NCI-H524 treated with DMSO at 0.1 percent for 48 hours (cell line): ENCODE measurements around the gene CCDC24.

Experiments used
- DNase-seq: peaks from one replicate; lab custom pipeline; 2025; lab: John Stamatoyannopoulos, UW

The CCDC24 gene

DNA sequence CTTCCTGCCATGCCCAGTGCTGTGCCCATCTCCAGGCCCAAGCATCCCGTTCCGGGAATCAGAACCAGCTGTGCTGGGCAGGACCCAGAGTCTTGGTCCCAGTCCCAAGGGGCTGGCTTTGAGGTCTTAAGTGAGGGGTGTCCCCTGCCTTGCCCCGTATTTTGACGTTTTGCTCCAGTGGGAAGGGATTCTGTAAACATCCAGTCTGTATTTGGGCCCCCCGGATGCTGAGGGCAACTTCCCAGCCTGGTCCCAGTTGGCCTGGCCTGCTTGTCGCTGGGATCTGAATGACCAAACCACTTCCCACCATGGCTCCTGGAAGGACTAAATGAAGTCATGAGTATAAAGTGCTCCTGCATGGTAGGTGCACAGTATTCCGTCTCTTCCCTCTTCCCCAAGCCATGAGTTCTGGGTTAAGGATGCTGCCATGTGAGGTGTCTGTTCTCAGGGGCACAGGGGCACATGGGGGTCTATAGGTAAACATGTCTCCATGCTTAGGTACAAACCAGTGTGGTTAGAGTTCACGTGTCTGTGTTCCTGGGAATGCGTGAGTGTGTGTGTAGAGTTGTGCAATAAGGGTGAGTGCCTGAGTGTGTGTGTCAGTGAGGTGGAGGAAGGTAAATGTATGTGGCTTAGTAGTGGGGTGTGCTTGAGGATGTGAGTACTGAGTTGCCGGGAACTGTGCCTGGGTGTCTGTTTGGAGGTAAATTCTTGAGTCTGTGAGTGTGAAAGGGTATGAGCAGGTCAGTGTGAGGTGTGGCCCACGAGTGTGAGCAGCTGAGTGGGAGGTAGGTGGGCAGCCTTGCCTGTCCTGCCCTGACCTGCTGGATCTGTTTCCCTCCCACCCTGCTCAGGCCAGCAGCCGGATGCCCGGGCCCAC, 10.9 kb upstream of the CCDC24 start:
- no peak for DNase-seq

DNA sequence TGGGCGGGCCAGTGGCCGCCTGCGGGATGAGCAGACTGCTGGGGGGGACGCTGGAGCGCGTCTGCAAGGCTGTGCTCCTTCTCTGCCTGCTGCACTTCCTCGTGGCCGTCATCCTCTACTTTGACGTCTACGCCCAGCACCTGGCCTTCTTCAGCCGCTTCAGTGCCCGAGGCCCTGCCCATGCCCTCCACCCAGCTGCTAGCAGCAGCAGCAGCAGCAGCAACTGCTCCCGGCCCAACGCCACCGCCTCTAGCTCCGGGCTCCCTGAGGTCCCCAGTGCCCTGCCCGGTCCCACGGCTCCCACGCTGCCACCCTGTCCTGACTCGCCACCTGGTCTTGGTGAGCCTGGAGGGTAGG, 10.3 kb upstream of the CCDC24 start:
- no peak for DNase-seq

DNA sequence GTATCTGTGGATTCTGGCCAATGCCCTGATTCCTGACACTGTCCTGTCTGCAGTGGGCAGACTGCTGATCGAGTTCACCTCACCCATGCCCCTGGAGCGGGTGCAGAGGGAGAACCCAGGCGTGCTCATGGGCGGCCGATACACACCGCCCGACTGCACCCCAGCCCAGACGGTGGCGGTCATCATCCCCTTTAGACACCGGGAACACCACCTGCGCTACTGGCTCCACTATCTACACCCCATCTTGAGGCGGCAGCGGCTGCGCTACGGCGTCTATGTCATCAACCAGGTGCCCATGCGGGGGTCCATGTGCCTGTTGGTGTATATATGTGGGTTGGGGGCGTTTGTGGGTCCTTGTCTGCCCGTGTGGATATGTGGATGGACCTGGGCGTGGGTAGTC, 9.8 kb upstream of the CCDC24 start:
- no peak for DNase-seq

DNA sequence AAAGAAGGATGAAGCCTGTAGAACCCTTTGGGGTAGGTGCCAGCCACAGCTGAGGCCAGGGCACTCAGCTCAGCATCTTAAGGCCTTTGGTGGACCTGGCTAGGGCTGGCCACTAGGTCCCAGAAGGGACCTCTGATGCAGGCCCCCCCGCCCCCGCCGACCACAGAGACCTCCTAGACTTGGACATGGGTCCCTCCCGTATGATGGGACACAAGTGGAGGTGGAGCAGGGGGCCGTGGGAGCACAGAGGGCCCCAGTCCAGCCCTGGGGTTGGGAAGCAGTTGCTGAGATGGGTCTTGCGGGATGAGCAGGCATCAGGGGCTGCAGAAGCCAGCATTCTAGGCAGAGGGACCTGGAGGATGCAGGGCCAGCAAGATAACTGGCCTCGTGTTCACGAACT, 9.2 kb upstream of the CCDC24 start:
- no peak for DNase-seq

DNA sequence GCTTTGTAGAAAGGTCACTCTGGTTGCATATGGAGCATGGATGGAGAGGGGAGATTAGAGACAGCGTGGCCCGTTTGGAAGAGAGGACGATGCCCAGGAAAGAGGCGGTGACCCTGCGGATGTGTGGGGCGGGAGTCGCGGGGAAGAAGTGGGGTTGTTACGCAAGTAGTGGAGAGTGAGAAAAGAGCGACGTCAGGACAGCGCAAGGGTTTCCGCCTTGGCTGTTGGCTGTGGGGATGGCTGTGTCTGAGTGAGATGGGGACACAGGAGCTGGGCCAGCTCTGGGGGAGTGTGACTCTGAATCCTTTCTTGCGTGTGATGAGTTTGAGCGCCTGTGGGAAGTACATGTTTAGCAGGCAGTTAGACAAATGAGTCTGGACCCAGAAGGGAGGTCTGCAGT, 8.6 kb upstream of the CCDC24 start:
- no peak for DNase-seq

DNA sequence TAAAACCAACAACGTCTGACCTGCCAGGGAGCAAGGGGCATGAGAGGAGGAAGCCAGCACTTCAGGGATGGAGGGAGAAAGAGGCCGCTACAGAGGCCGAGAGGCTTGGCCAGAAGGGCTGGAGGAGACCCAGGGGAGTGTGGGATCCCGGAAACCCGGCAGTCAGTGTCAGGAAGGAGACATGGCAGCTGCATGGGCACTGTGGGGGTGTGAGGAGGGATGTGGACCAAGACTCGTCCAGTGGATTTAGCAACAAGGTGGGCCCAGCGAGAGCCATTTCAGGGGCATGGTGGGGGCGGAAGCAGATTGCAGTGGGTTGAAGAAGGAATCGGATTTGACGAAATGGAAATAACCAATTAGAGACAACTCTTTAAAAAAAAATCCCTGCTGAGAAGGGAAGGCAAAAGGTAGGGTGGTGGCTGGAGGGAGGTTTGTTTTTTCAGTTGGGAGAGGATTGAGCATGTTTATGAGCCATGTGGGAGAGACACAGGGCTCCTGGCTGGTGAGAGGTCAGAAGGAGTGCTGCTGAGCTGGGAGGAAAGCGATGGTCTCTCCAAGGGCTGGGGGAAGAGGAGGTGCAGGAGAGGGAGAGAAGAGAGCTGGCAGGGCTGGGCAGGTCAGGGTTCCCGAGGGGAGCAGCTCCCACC, 8.0 kb upstream of the CCDC24 start:
- no peak for DNase-seq

DNA sequence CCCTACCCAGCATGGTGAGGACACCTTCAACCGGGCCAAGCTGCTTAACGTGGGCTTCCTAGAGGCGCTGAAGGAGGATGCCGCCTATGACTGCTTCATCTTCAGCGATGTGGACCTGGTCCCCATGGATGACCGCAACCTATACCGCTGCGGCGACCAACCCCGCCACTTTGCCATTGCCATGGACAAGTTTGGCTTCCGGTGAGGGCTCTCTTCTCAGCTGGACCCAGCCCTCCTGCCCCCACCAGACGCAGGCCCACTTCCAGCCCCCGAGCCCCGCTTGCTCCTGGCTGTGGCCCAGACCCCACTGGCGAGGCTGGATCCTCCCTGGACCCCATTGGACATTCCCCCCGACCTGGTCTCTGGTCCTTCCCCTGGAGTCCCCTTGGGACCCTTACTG, 6.5 kb upstream of the CCDC24 start:
- DNase-seq = no peak

DNA sequence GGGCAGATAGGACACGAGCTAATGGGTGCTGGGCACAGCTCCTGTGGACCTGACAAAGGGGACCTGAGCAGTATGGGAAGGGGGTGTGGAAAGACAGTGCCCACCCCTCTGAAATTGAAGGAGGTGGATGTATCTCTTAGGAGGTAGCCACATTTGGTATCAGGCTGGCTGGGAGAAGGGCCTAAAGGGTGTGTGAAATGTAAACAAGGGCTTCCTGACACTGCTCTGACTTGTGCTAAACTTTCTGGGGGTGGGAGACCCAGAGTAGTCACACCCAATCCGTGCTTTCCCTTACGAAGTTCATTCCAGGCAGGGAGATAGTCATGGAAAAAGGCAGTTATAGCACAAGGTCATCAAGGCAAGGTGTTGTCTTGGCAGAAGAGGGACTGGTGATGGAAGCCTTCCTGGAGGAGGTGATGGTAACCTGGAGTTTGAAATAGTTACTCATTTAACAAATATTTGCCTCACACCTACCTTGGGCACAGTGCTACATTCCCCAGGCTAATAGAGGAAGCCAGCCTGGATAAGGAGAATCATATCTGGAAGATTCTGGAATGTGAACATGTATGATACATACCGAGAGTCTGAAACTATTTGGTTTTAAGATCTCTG, 5.3 kb upstream of the CCDC24 start:
- no peak for DNase-seq

DNA sequence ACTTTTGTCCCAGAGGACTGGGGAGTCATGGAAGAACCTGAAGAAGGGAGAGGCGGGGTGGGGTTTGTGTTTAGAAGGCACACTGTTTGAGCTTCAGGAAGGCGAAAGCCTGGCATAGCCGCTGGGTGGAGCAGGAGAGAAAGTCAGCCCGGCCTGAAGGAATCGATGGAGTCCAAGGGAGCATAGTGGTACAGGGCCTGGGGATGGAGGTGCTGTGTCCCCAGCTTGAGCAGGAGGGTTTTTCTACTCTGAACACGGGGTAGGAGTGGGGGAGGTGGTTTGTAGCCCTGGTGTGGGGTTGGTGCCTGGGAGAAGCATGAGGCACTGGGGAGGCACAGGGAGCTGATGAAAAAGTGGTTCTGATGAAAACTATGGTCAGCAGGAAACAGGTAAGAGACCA, 4.7 kb upstream of the CCDC24 start:
- no peak for DNase-seq

DNA sequence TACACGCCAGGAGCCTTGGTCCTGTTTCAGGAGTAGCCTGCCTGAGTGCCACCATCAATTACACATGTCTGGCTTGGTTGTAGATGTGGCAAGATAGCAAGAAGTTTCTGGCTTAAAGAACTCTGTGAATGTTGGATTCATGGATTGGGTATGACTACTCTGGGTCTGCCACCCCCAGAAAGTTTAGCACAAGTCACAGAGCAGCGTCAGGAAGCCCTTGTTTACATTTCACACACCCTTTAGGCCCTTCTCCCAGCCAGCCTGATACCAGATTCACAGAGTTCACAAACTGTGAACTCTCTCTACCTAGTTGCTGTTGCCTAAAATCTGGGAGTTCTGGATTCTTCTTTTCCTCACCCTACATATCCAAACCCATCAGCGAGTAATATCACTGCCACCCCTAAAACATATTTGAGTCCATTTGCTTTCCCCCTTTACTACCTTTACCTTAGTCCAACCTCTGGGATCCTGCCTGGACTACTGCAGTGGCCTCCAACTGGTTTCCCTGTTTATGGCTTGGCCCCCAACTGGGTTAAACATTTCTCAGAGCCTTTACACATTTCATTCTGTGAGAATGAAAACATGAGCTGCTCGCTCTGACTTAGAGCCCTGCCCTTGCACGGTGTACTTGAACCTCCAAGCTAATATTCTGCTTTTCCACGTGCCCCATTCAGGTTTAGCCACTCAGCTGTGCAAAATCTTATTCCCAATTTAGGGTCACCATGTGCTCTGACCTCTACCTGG, 4.1 kb upstream of the CCDC24 start:
- no peak for DNase-seq

DNA sequence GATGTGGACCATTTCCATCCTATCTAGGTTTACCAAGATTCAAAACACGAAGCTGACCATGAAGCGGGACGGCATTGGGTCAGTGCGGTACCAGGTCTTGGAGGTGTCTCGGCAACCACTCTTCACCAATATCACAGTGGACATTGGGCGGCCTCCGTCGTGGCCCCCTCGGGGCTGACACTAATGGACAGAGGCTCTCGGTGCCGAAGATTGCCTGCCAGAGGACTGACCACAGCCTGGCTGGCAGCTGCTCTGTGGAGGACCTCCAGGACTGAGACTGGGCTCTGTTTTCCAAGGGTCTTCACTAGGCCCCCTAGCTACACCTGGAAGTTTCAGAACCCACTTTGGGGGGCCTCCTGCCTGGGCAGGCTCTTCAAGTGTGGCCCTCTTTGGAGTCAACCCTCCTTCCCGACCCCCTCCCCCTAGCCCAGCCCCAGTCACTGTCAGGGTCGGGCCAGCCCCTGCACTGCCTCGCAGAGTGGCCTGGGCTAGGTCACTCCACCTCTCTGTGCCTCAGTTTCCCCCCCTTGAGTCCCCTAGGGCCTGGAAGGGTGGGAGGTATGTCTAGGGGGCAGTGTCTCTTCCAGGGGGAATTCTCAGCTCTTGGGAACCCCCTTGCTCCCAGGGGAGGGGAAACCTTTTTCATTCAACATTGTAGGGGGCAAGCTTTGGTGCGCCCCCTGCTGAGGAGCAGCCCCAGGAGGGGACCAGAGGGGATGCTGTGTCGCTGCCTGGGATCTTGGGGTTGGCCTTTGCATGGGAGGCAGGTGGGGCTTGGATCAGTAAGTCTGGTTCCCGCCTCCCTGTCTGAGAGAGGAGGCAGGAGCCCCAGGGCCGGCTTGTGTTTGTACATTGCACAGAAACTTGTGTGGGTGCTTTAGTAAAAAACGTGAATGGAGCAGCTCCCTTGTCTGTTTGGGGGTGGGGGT, 864 bp upstream of the CCDC24 start:
- DNase-seq = no peak

DNA sequence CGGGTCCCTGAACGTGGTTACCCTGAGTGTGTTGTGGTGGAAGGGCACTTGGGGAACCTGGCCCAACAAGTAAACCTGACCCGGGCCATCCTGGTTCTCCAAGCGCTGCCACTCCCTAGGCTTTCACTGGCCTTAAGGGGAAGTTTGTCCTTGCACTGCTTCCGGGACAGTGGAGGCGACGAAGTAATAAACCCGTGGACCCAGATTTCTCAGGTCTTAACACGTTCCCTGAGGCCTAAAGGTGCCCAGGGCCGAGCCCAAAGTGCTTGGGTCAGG, 261 bp upstream of the CCDC24 start:
- DNase-seq = no peak

DNA sequence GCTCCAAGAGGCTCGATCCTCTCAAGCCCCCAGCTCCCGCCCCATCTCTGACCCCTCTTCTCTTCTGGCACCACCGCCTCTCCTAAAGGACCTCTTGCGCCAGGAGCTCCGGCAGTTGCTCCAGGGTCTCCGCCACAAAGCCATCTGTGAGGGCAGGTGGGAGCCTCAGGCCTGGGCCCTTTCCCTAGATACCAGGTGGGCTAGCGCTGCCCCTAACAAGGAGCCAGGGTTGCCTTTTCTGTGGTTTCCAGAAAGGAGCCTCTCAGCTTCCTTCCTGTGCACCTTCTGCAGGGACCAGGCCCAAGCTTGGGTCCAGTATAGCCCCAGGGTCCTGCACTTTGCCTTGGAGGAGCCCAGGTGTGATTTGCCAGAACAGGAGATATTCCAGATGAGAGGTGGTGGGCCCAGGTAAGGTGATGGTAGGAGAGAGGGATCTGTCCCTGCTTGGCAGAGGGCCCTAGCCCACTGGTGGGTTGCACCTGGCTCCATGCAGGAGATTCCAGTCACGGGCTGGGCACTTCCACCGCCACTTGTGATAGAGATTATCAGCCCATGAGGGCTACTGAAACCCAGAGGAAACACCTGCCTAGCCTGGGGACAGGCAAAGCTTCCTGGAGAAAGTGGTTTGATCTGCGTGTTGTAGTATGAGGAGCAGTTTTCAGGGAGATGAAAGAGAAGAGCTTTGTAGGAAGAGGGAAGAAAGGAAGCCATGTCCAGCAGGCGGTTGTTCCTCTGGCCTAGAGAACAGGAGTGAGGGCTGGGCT, 1.0 kb downstream of the CCDC24 start:
- no peak for DNase-seq

DNA sequence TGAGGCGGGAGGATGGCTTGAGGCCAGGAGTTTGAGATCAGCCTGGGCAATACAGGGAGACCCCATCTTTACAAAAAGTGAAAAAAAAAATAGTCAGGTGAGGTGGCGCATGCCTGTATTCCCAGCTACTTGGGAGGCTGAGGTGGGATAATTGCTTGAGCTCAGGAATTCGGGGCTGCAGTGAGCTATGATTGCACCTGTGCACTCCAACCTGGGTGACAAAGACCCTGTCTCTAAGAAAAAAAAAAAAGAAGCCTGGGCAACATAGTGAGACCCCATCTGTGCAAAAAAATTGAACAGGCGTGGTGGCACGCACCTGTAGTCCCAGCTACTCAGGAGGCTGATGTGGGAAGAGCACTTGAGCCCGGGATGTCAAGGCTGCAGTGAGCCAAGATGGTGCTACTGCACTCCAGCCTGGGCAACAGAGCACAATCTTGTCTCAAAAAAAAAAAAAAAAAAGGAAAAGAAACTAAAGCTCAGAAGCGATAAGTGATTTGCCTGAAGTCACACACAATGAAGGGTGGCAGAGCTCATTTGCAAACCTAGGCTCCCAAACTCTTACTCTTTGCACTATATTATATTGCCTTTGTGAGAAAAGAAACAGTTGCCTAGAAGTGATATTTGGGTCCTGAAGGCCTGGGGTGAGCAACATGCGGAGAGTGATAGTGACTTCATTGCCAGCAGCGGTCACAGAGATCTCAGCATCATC, 2.0 kb downstream of the CCDC24 start:
- DNase-seq = no peak

DNA sequence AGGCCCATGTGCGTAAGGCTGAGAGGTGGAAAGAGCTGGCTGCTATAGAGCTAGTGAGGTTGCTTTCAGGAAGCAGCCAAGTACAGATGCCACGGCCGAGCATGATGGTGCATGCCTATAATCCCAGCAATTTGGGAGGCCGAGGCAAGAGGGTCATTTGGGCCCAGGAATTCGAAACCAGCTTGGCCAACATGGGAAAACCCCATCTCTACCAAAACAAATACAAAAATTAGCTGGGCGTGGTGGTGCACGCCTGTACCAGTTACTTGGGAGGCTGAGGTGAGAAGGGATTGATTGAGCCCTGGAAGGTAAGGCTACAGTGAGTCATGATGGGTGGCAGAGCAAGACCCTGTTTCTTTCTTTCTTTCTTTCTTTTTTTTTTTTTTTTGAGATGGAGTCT, 2.7 kb downstream of the CCDC24 start:
- no peak for DNase-seq

DNA sequence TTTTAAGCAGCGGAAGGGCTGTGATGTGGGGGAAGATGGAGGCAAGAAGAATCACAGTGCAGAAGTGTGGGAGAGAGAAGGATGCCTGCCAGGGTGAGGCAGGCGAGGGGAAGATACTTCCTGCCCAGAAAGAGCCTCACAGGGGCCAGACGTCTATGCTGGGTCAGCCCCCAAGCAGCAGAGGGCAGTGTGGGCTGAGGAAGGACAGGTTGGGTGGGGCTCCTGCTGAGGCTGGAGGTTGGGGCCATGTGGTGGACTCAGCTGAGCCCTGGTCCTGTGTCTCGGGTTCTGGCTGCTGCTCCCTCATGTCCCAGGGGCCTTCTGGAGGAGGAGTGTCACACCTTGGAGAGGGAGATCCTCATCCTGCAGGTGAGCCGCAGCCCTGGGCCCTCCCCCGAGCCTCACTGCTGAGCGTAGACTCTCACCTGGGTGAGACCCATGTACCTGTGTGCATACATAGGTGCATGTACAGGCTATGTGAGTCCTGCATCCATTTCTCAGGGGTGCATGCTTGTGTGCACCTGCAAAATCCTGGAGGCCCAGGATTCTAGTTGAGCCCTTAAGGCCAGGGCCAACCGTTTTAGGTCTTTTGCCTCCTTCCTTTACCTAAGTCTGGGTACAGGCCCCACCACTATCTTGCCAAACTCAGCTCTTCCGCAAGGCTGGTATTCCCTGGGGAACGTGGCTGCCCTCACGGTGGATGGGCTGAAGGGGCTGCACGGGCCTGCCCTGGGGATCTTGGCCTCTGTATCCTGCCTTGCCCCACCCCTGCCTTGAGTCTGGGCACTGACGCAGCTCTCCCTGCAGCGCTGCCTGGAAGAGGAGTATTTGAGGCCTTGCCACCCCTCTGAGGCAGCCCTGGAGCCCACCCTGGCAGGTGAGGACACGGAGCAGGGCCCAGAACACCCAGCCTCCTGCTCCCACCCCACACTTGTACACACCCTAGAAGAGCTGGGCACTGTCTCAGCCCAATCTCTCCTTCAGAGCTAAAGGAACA, 3.7 kb downstream of the CCDC24 start:
- DNase-seq = no peak

DNA sequence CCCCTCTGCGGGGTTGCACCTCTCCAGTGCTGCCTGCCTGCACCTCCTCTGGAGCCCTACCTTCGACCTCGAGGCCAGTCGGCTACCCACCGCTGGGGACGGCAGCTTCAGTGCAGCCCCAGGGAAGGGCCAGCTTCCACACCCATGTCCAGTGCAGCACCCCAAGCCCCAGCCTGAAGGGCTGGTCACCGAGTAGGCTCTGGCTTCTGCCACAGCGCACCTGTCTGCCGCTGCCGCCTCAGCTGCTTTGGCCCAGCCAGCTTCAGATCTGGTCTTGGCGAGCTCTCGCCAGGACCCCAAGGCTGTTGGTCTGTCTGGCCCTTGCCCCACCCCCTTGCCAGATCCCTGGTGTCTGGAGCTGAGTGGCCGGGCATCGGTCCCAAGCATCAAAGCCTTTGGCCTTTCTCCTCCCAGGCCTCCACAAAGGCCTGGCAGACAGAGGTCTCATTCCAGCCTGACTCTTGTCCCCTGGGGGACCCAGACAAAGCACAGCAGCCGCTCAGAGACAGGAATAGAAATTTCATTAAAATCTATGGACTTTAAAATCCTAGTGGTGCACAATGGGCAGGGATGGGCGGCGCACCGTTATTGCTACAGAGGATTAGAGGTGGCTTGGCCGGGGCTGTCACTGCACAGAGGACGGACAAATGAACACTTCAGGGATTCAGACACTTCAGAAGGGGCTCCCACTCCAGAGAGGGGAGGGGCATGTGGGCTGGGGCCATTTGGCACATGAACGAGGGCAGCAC, 4.8 kb downstream of the CCDC24 start:
- DNase-seq = no peak

DNA sequence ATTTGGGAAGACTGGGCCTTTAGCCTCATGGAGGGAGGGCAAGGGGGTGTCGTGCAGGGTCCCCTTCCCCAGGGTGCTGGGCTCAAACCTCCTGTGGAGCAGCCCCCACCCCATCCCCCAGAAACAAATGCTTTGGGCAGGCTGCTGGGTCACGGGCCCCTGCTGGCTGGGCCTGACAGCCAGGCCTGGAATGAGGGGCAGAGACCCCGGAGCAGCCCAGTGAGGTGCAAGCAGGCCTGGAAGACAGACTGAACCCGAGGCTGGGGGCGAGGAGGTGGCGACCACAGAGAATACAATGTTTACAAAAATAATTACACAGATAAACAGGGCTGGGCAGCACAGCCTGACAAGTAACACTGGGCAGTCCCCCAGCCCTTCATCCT, 5.3 kb downstream of the CCDC24 start:
- no peak for DNase-seq
